SJCRH30 (cell line): ENCODE measurements around the gene PIK3CB. TPM values are rescaled to one million over a fixed set of nuclear protein-coding genes. Genes with fewer than 3 reads are reported as not detected.
"Not testable (repeated sequence)": the region's sequence is repeated elsewhere in the genome, so short reads cannot be mapped to it uniquely, and the experiment has no call there.

Source experiments
- DNase-seq, 2 experiments: peaks; one replicate each; pipeline ENCODE4 v3.0.0-alpha.2; 2015 to 2020
- H3K27ac ChIP-seq: fragments of 250-450 bp; sonication (Bioruptor Pico); 2 replicates; pipeline ENCODE4 v1.5.1; 2020; ENCODE audit warnings: mild to moderate bottlenecking, moderate library complexity
- H3K27me3 ChIP-seq: fragments of 250-450 bp; sonication (Bioruptor Pico); 2 replicates; pipeline ENCODE4 v1.5.1; 2020; ENCODE audit warnings: mild to moderate bottlenecking, moderate library complexity
- H3K36me3 ChIP-seq: fragments of 250-450 bp; sonication (Bioruptor Pico); 2 replicates; pipeline ENCODE4 v1.5.1; 2020; ENCODE audit warnings: mild to moderate bottlenecking, moderate library complexity
- H3K4me1 ChIP-seq: fragments of 250-450 bp; sonication (Bioruptor Pico); 2 replicates; pipeline ENCODE4 v1.5.1; 2020; ENCODE audit warnings: mild to moderate bottlenecking, moderate library complexity
- H3K4me3 ChIP-seq: fragments of 250-450 bp; sonication (Bioruptor Pico); 2 replicates; pipeline ENCODE4 v1.5.1; 2020; ENCODE audit warnings: mild to moderate bottlenecking, moderate library complexity
- H3K9me3 ChIP-seq: fragments of 250-450 bp; sonication (Bioruptor Pico); replicated peaks from 2 replicates; pipeline ENCODE4 v1.5.1; 2020; ENCODE audit warnings: mild to moderate bottlenecking, moderate library complexity
- total RNA-seq: library from RNA; depleted of rRNA; stranded (reverse); fragments of >200 nt; shearing (Covaris generic); gene quantifications from 2 replicates; pipeline ENCODE4 v1.2.3, GENCODE V29; 2014

PIK3CB gene
- total RNA-seq, 1 experiment from 2014 or later = 5.6 TPM

DNA sequence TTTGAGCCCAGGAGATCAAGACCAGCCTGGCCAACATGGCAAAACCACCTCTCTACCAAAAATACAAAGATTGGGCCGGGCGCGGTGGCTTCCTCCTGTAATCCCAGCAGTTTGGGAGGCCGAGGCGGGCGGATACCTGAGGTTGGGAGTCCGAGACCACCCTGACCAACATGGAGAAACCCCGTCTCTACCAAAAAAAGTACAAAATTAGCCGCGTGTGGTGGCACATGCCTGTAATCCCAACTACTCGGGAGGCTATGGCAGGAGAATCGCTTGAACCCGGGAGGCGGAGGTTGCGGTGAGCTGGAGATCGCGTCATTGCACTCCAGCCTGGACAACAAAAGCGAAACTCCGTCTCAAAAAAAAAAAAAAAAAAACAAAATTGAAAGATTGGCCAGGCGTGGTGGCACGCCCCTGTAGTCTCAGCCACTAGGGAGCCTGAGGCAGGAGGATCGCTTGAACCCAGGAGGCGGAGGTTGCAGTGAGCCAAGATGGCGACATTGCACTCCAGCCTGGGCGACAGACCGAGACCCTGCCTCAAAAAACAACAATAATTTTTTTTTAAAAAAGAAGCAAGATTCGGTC is 2.2 kb downstream of the PIK3CB start:
- H3K27me3 ChIP-seq, H3K4me1 ChIP-seq, H3K36me3 ChIP-seq, H3K9me3 ChIP-seq, DNase-seq, H3K27ac ChIP-seq, H3K4me3 ChIP-seq: not testable (repeated sequence)

- H3K9me3 ChIP-seq = no peaks in the 10 kb centered on the region
- H3K4me1 ChIP-seq = no peaks in the 10 kb centered on the region
- no peaks in the 10 kb centered on the region for H3K27me3 ChIP-seq
- no peak overlapping the region for H3K4me3 ChIP-seq
- H3K36me3 ChIP-seq = no peaks in the 10 kb centered on the region
- no peak for DNase-seq
- no peak overlapping the region for H3K27ac ChIP-seq
These were observed 4.7 kb downstream of the PIK3CB start for GRCh38 chr3:138829886-138830510.

- no peak for DNase-seq
These were observed 5.6 kb downstream of the PIK3CB start for GRCh38 chr3:138829097-138829496.

GRCh38 chr3:138827222-138827621 is 7.5 kb downstream of the PIK3CB start:
- Histone ChIP-seq H3K27me3 (no peaks in the 10 kb centered on the region), H3K27ac (no peak overlapping the region), H3K9me3 (no peaks in the 10 kb centered on the region), H3K4me3 (no peak overlapping the region), H3K36me3 (no peaks in the 10 kb centered on the region), H3K4me1 (peaks cover 11% of the 10 kb centered on the region)
- no peak for DNase-seq

More at GRCh38 chr3:138829097-138829496, 5.6 kb downstream of the PIK3CB start:
- Histone ChIP-seq H3K4me3 (no peak overlapping the region), H3K27ac (no peak overlapping the region), H3K9me3 (no peaks in the 10 kb centered on the region), H3K36me3 (no peaks in the 10 kb centered on the region), H3K4me1 (peaks cover 5% of the 10 kb centered on the region; the same call in 1 of the 2 replicates), H3K27me3 (no peaks in the 10 kb centered on the region)

DNA sequence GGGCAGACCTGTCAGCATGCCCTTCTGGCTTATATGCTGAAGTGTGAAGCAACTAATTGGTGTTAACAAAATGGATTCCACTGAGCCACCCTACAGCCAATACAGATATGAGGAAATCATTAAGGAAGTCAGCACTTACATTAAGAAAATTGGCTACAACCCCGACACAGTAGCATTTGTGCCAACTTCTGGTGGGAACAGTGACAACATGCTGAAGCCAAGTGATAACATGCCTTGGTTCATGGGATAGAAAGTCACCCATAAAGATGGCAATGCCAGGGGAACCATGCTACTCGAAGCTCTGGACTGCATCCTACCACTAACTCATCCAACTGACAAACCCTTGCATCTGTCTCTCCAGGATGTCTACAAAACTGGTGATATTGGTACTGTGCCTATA is 9.4 kb downstream of the PIK3CB start:
- Histone ChIP-seq H3K9me3 (no peaks in the 10 kb centered on the region), H3K27ac (no peak overlapping the region), H3K4me1 (peaks cover 11% of the 10 kb centered on the region), H3K4me3 (no peak overlapping the region), H3K36me3 (no peaks in the 10 kb centered on the region), H3K27me3 (no peaks in the 10 kb centered on the region)
- no peak for DNase-seq

GRCh38 chr3:138824114-138824506 is 10.6 kb downstream of the PIK3CB start:
- H3K27ac ChIP-seq = peak overlapping the region; percentile 81
- H3K27me3 ChIP-seq = no peaks in the 10 kb centered on the region
- H3K9me3 ChIP-seq = no peaks in the 10 kb centered on the region
- H3K4me3 ChIP-seq = no peak overlapping the region
- H3K4me1 ChIP-seq = peaks cover 11% of the 10 kb centered on the region
- H3K36me3 ChIP-seq = no peaks in the 10 kb centered on the region
- peak; percentile 82 to 95 for DNase-seq

- H3K4me3 ChIP-seq, H3K36me3 ChIP-seq, H3K9me3 ChIP-seq, H3K27ac ChIP-seq, H3K27me3 ChIP-seq, DNase-seq: not testable (repeated sequence)
- H3K4me1 ChIP-seq = peaks cover 11% of the 10 kb centered on the region
These were observed 14.3 kb downstream of the PIK3CB start for GRCh38 chr3:138820379-138820778.

DNA sequence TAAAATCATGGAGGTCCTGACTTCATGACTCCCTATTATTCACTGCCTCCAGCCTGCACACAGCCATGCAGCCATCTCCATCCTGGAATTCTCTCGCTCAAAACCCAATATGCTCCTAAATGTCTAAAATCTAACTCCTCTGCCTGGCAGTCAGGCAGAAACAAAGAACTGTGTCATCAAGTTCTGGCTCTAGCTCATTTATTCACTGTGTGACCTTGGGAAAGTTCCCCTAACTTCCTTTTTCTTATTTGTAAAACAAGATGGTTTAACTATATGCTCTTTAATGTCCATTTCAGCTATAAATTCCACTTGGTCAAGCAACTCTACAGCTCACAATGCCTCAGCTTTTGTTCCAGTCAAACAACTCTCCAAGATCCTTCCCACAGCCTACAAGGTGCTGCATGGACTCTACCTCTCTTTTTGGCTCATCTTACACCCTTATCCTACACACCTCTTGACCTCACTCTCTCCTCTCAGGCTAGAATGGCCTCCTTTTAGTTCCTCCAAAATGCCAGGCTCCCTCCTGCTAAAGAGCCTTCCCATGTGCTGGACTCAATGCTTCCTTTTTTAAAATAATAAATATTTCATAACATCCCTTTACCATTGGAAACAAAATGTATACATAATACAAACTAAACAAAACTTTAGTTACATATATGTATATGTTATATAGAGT is 16.4 kb downstream of the PIK3CB start:
- no peak for DNase-seq
- Histone ChIP-seq H3K27me3 (no peaks in the 10 kb centered on the region), H3K9me3 (no peaks in the 10 kb centered on the region), H3K4me1 (peaks cover under 1% of the 10 kb centered on the region), H3K27ac (no peak overlapping the region), H3K4me3 (no peak overlapping the region), H3K36me3 (no peaks in the 10 kb centered on the region)

GRCh38 chr3:138817695-138818094 is 17.0 kb downstream of the PIK3CB start:
- no peaks in the 10 kb centered on the region for H3K27me3 ChIP-seq
- H3K27ac ChIP-seq = no peak overlapping the region
- no peak for DNase-seq
- no peak overlapping the region for H3K4me3 ChIP-seq
- H3K4me1 ChIP-seq = no peaks in the 10 kb centered on the region
- no peaks in the 10 kb centered on the region for H3K36me3 ChIP-seq
- no peaks in the 10 kb centered on the region for H3K9me3 ChIP-seq

GRCh38 chr3:138812806-138813205 is 21.9 kb downstream of the PIK3CB start:
- Histone ChIP-seq H3K36me3 (no peaks in the 10 kb centered on the region), H3K27me3 (no peaks in the 10 kb centered on the region), H3K4me3 (no peak overlapping the region), H3K4me1 (no peaks in the 10 kb centered on the region), H3K27ac (no peak overlapping the region), H3K9me3 (no peaks in the 10 kb centered on the region)
- no peak for DNase-seq

- no peaks in the 10 kb centered on the region for H3K36me3 ChIP-seq
- H3K9me3 ChIP-seq = no peaks in the 10 kb centered on the region
- no peak for DNase-seq
- no peak overlapping the region for H3K4me3 ChIP-seq
- H3K27me3 ChIP-seq = no peaks in the 10 kb centered on the region
- H3K4me1 ChIP-seq = no peaks in the 10 kb centered on the region
- H3K27ac ChIP-seq = no peak overlapping the region
These were observed 25.1 kb downstream of the PIK3CB start for GRCh38 chr3:138809500-138810256.

DNA sequence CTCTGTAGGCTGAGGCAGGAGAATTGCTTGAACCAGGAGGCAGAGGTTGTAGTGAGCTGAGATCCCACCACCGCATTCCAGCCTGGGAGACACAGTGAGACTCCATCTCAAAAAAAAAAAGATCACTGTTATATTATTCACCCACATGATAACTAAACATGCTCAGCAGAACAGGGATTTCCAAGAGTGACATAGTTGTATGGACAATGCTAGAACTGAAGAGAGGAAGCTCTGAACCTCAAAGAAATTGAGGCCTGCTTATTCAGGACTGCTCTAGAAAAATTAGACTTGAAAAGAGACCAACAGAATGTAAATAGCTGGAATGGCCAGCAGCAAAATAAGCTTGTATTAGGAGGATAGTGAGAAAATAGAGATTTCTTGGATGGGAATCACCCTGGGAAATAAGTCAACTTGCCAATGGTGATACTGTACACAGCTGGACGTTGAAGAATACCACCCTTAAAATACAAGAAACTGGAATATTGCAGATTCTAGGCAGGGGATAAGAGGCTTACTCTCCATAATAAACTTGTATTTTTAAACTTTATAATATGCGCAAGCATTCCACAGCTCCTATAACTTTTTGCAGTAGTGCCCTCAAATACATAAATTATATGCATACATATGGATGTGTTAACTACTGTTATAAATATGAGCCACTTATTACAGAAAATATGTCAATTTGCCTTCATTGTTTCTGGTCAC is 28.2 kb downstream of the PIK3CB start:
- Histone ChIP-seq H3K27me3 (no peaks in the 10 kb centered on the region), H3K4me3 (no peak overlapping the region), H3K4me1 (no peaks in the 10 kb centered on the region), H3K9me3 (no peaks in the 10 kb centered on the region), H3K36me3 (no peaks in the 10 kb centered on the region), H3K27ac (no peak overlapping the region)
- no peak for DNase-seq

- no peaks in the 10 kb centered on the region for H3K9me3 ChIP-seq
- no peaks in the 10 kb centered on the region for H3K4me1 ChIP-seq
- DNase-seq = no peak
- no peak overlapping the region for H3K27ac ChIP-seq
- no peaks in the 10 kb centered on the region for H3K36me3 ChIP-seq
- H3K4me3 ChIP-seq = no peak overlapping the region
- no peaks in the 10 kb centered on the region for H3K27me3 ChIP-seq
These were observed 31.6 kb downstream of the PIK3CB start for GRCh38 chr3:138803006-138803653.

GRCh38 chr3:138802223-138802622 is 32.5 kb downstream of the PIK3CB start:
- H3K27me3 ChIP-seq, H3K4me1 ChIP-seq, DNase-seq, H3K9me3 ChIP-seq, H3K27ac ChIP-seq, H3K4me3 ChIP-seq, H3K36me3 ChIP-seq: not testable (repeated sequence)
